HCT116 (cell line): ENCODE results near the gene AMER3. TPM values are rescaled to one million over a fixed set of nuclear protein-coding genes. Genes with fewer than 3 reads are reported as not detected.
A peak's percentile ranks its signal among the peaks of the same experiment; 100 is the strongest.

Source experiments
- ATAC-seq: fragments of 200-7000 bp; cut with Tn5 transposase; 2 replicates; pipeline ENCODE4 v1.9.1; 2020; ENCODE audit warnings: mild to moderate bottlenecking, moderate library complexity
- BruUV-seq: library from RNA; stranded (reverse); fragments of 400-500 nt; replicated peaks from 2 replicates; lab custom pipeline; 2021; lab: Mats Ljungman, UMichigan
- CTCF ChIA-PET: fragments of 300-600 bp; sonication (Branson Sonifier 250); formaldehyde crosslinking; loops from one replicate; lab custom pipeline; 2021; ENCODE audit warnings: antibody characterized with exemption; lab: Charles Lee
- POLR2A ChIA-PET: fragments of 300-600, 350-600 bp; sonication (Branson Sonifier 250); formaldehyde crosslinking; loops from one replicate; lab custom pipeline; 2021; ENCODE audit warnings: antibody characterized with exemption; lab: Charles Lee
- RAD21 ChIA-PET, 2 experiments: fragments of 300-600 bp; sonication (Branson Sonifier 250); formaldehyde crosslinking; loops; one replicate each; lab custom pipeline; 2023; ENCODE audit warnings: low total read pairs in 2 of 2; ENCODE audit not compliant: uncharacterized antibody in 2 of 2, unreplicated experiment in 2 of 2, low non-redundant PET in 1 of 2; lab: Charles Lee
- DNase-seq: peaks from one replicate; pipeline ENCODE4 v3.0.0-alpha.2; 2010; ENCODE audit warnings: low read depth, low spot score
- H2AFZ ChIP-seq: fragments of 200-600 bp; shearing (Covaris generic), sonication (generic); 2 replicates; pipeline ENCODE4 v1.6.1; 2017; ENCODE audit warnings: low read depth, mixed run types, mixed read lengths, antibody characterized with exemption, low read length; ENCODE audit not compliant: poor library complexity, severe bottlenecking
- H3K27ac ChIP-seq: 2 replicates; pipeline ENCODE4 v1.5.1; 2012; ENCODE audit warnings: low read depth, low read length
- H3K27me3 ChIP-seq: fragments of 200-600 bp; sonication (generic); 2 replicates; pipeline ENCODE4 v1.6.1; 2016; ENCODE audit warnings: mixed run types, low read length, mixed read lengths; ENCODE audit not compliant: insufficient read depth
- H3K36me3 ChIP-seq, 2 experiments: fragments of 200-500 bp in 1 of 2; fragments of 200-600 bp in 1 of 2; sonication (Bioruptor generic) in 1 of 2; sonication (generic) in 1 of 2; 2 replicates each; pipeline versions ENCODE4 v1.5.1 to v1.6.1; 2014 to 2016; ENCODE audit warnings: low read length in 2 of 2, inconsistent platforms in 1 of 2, mixed read lengths in 1 of 2, mixed run types in 1 of 2; ENCODE audit not compliant: insufficient read depth in 2 of 2, control insufficient read depth in 1 of 2
- H3K4me1 ChIP-seq, 2 experiments: fragments of 200-600 bp in 1 of 2; sonication (generic) in 1 of 2; 2 replicates each; pipeline versions ENCODE4 v1.5.1 to v1.6.1; 2012 to 2017; ENCODE audit warnings: low read length in 2 of 2, inconsistent platforms in 1 of 2, mild to moderate bottlenecking in 1 of 2, mixed read lengths in 1 of 2, mixed run types in 1 of 2, moderate library complexity in 1 of 2; ENCODE audit not compliant: insufficient read depth in 2 of 2, control insufficient read depth in 1 of 2
- H3K4me2 ChIP-seq: fragments of 200-600 bp; sonication (generic); 2 replicates; pipeline ENCODE4 v1.6.1; 2017; ENCODE audit warnings: mixed run types, low read length, mixed read lengths
- H3K4me3 ChIP-seq, 2 experiments: fragments of 200-600 bp in 1 of 2; sonication (generic) in 1 of 2; replicated peaks in 1 of 2; 2 replicates each; pipeline ENCODE4 v1.5.1; 2011 to 2016; ENCODE audit warnings: low read length in 2 of 2, control low read depth in 1 of 2, low read depth in 1 of 2, mild to moderate bottlenecking in 1 of 2, mixed read lengths in 1 of 2, mixed run types in 1 of 2
- H3K79me2 ChIP-seq: fragments of 200-600 bp; sonication (generic); 2 replicates; pipeline ENCODE4 v1.6.1; 2017; ENCODE audit warnings: mild to moderate bottlenecking, mixed run types, low read length, moderate library complexity, mixed read lengths; ENCODE audit not compliant: insufficient read depth
- H3K9ac ChIP-seq: fragments of 200-600 bp; sonication (generic); 2 replicates; pipeline ENCODE4 v1.6.1; 2016; ENCODE audit warnings: low read length, mixed read lengths
- H3K9me2 ChIP-seq: fragments of 200-600 bp; sonication (generic), shearing (Covaris generic); 2 replicates; pipeline ENCODE4 v1.6.1; 2017; ENCODE audit warnings: mixed run types, mild to moderate bottlenecking, moderate library complexity; ENCODE audit not compliant: insufficient read depth
- H3K9me3 ChIP-seq, 2 experiments: fragments of 200-500 bp in 1 of 2; fragments of 200-600 bp in 1 of 2; sonication (Bioruptor generic) in 1 of 2; sonication (generic) in 1 of 2; 2 replicates each; pipeline ENCODE4 v1.6.1; 2014 to 2017; ENCODE audit warnings: low read length in 2 of 2, mixed read lengths in 2 of 2, inconsistent platforms in 1 of 2, low read depth in 1 of 2, mild to moderate bottlenecking in 1 of 2, mixed run types in 1 of 2, moderate library complexity in 1 of 2; ENCODE audit not compliant: control insufficient read depth in 1 of 2, insufficient read depth in 1 of 2
- H4K20me1 ChIP-seq: fragments of 200-600 bp; sonication (generic), shearing (Covaris generic); 2 replicates; pipeline ENCODE4 v1.6.1; 2017; ENCODE audit warnings: mixed run types, mild to moderate bottlenecking, moderate library complexity; ENCODE audit not compliant: insufficient read depth
- CBX3 ChIP-seq: IDR thresholded peaks from 2 replicates; pipeline ENCODE4 v1.6.1; 2012; ENCODE audit warnings: low read depth
- CEBPB ChIP-seq: IDR thresholded peaks from 2 replicates; pipeline ENCODE4 v1.6.1; 2012; ENCODE audit warnings: low read depth
- EGR1 ChIP-seq: IDR thresholded peaks from 2 replicates; pipeline ENCODE4 v1.6.1; 2012; ENCODE audit warnings: low read depth
- ELF1 ChIP-seq: IDR thresholded peaks from 2 replicates; pipeline ENCODE4 v1.6.1; 2012; ENCODE audit warnings: low read depth, borderline replicate concordance
- EZH2 ChIP-seq: fragments of 200-600 bp; sonication (generic); IDR thresholded peaks from 2 replicates; pipeline ENCODE4 v1.6.1; 2017; ENCODE audit warnings: antibody characterized with exemption, mixed run types
- FOSL1 ChIP-seq: IDR thresholded peaks from 2 replicates; pipeline ENCODE4 v1.6.1; 2012; ENCODE audit warnings: low read depth
- POLR2A ChIP-seq: IDR thresholded peaks from 2 replicates; pipeline ENCODE4 v1.7.0; 2011; ENCODE audit warnings: borderline replicate concordance; ENCODE audit not compliant: insufficient read depth, insufficient read length; ENCODE audit errors: extremely low read depth
- POLR2AphosphoS5 ChIP-seq: IDR thresholded peaks from 2 replicates; pipeline ENCODE4 v1.6.1; 2011; ENCODE audit warnings: mild to moderate bottlenecking, low read depth, low read length, moderate library complexity
- RAD21 ChIP-seq: IDR thresholded peaks from 2 replicates; pipeline ENCODE4 v1.6.1; 2012; ENCODE audit warnings: low read depth, mild to moderate bottlenecking
- SIN3A ChIP-seq: IDR thresholded peaks from 2 replicates; pipeline ENCODE4 v1.6.1; 2012; ENCODE audit warnings: low read depth
- SP1 ChIP-seq: IDR thresholded peaks from 2 replicates; pipeline ENCODE4 v1.6.1; 2012; ENCODE audit warnings: low read depth
- SRF ChIP-seq: IDR thresholded peaks from 2 replicates; pipeline ENCODE4 v1.6.1; 2012; ENCODE audit warnings: low read depth
- YY1 ChIP-seq: IDR thresholded peaks from 2 replicates; pipeline ENCODE4 v1.6.1; 2011; ENCODE audit warnings: low read length, low read depth, moderate library complexity, mild to moderate bottlenecking; ENCODE audit not compliant: insufficient replicate concordance; ENCODE audit errors: extremely low read depth
- ZFX ChIP-seq: fragments of 450-650 bp; IDR thresholded peaks from 2 replicates; pipeline ENCODE4 v1.6.1; 2017
- ZNF274 ChIP-seq: fragments of 200-500 bp; sonication (Bioruptor generic); IDR thresholded peaks from 2 replicates; pipeline ENCODE4 v1.6.1; 2014; ENCODE audit warnings: mild to moderate bottlenecking, low read depth, low read length, inconsistent platforms
- intact Hi-C: fragments of 100-400 bp; cut with micrococcal nuclease; formaldehyde crosslinking; loops from 2 replicates; pipeline ENCODE4 v1.10.0; 2022
- total RNA-seq: library from RNA; stranded (reverse); gene quantifications from one replicate; pipeline ENCODE4 v1.2.1, GENCODE V29; 2021; ENCODE audit not compliant: unreplicated experiment
- TF ChIP-seq, protein P1 (sequence below): IDR thresholded peaks from 2 replicates; pipeline ENCODE4 v1.6.1; 2012
- TF ChIP-seq, protein P2 (sequence below), 3 experiments: fragments of 200-600 bp in 1 of 3; sonication (generic) in 1 of 3; IDR thresholded peaks in 2 of 3; conservative IDR thresholded peaks in 1 of 3; 2 replicates each; pipeline ENCODE4 v1.5.1; 2012 to 2017; ENCODE audit warnings: low read depth in 2 of 3, low read length in 2 of 3, antibody characterized with exemption in 1 of 3, borderline replicate concordance in 1 of 3, control low read depth in 1 of 3, mild to moderate bottlenecking in 1 of 3, mixed read lengths in 1 of 3, mixed run types in 1 of 3, moderate library complexity in 1 of 3; ENCODE audit not compliant: insufficient read depth in 1 of 3
- TF ChIP-seq, protein P3 (sequence below): IDR thresholded peaks from 2 replicates; pipeline ENCODE4 v1.6.1; 2012; ENCODE audit warnings: low read depth

The AMER3 gene
- total RNA-seq, 1 experiment from 2014 or later, result not detected

DNA sequence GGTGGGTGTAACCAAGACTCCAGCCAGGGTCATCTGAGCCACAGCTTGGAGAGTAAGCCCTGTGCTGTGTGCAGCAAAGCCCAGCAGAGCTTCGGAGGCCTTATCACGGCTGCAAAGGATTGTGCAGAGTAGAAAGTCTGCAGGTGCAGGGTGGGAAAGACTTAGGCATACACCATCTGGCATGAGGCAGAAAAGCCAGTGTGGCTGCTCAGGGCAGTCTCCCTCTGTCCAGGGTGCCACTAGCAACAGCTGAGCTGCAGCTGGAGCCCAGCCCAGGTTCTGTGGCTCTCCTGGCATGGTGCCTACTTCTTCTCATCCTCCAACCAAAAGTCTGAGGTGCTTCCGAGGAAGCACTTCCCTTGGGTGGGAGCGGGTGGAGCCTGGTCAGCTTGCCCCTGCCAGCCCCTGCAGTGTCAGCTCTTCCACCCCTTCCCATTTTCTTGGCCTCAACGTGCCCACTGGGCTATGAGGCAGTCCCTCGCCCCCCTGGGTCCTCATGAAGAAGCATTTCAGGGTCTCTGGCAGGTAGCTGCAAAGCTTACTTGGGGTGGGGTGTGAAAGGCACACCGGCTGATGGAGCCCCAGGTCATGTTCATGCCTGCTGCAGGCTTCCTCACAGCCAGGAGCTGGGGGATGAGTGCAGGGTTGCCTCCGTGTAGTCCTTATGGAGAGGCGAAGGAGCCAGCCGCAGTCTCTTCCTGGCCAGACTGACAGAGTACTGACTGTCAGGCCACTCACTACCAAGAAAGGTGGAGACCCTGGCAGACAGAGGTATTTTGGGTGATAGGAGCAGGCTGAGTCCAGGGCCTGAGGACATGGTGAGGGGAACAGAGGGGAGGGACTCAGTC lies 4.8 kb downstream of the AMER3 start:
- no peaks in the 10 kb centered on the region for H3K79me2 ChIP-seq
- H2AFZ ChIP-seq, result no peak overlapping the region
- H3K4me2 ChIP-seq, result no peak overlapping the region
- CTCF ChIA-PET, result no interaction called here
- H3K36me3 ChIP-seq, result no peaks in the 10 kb centered on the region
- H3K9me3 ChIP-seq, result no peaks in the 10 kb centered on the region
- BruUV-seq, result no TSS peak
- no peak overlapping the region for H3K4me3 ChIP-seq
- no peaks in the 10 kb centered on the region for H3K9me2 ChIP-seq
- no peak for DNase-seq
- H3K4me1 ChIP-seq, result no peaks in the 10 kb centered on the region
- H3K27ac ChIP-seq, result no peak overlapping the region
- no peaks in the 10 kb centered on the region for H4K20me1 ChIP-seq
- RAD21 ChIA-PET, result no interaction called here
- peak; percentile 26 for ATAC-seq
- H3K9ac ChIP-seq, result no peak overlapping the region
- H3K27me3 ChIP-seq, result no peaks in the 10 kb centered on the region; the same call in 1 of the 2 replicates
- POLR2A ChIA-PET, result no interaction called here
- intact Hi-C loops, result no loop called here
- no peak for TF ChIP-seq YY1
- no peak for TF ChIP-seq POLR2A
- TF ChIP-seq SIN3A, result no peak
- TF ChIP-seq SP1, result no peak
- no peak for TF ChIP-seq POLR2AphosphoS5
- TF ChIP-seq CBX3, result no peak
- TF ChIP-seq FOSL1, result no peak
- TF ChIP-seq CEBPB, result no peak
- no peak for TF ChIP-seq SRF
- no peak for TF ChIP-seq EGR1
- no peak for TF ChIP-seq ZFX
- no peak for TF ChIP-seq RAD21
- TF ChIP-seq, protein P1, sequence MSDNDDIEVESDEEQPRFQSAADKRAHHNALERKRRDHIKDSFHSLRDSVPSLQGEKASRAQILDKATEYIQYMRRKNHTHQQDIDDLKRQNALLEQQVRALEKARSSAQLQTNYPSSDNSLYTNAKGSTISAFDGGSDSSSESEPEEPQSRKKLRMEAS, result no peak
- TF ChIP-seq, protein P2, sequence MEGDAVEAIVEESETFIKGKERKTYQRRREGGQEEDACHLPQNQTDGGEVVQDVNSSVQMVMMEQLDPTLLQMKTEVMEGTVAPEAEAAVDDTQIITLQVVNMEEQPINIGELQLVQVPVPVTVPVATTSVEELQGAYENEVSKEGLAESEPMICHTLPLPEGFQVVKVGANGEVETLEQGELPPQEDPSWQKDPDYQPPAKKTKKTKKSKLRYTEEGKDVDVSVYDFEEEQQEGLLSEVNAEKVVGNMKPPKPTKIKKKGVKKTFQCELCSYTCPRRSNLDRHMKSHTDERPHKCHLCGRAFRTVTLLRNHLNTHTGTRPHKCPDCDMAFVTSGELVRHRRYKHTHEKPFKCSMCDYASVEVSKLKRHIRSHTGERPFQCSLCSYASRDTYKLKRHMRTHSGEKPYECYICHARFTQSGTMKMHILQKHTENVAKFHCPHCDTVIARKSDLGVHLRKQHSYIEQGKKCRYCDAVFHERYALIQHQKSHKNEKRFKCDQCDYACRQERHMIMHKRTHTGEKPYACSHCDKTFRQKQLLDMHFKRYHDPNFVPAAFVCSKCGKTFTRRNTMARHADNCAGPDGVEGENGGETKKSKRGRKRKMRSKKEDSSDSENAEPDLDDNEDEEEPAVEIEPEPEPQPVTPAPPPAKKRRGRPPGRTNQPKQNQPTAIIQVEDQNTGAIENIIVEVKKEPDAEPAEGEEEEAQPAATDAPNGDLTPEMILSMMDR (IDR thresholded peaks at IDR 0.05 in 2 of 3, conservative IDR thresholded peaks at IDR 0.05 in 1 of 3; ENCODE audit: borderline replicate concordance in 1 of 3, insufficient read depth in 1 of 3, low read depth in 2 of 3, low read length in 2 of 3), result no peak
- TF ChIP-seq ZNF274, result no peak
- TF ChIP-seq, protein P3, sequence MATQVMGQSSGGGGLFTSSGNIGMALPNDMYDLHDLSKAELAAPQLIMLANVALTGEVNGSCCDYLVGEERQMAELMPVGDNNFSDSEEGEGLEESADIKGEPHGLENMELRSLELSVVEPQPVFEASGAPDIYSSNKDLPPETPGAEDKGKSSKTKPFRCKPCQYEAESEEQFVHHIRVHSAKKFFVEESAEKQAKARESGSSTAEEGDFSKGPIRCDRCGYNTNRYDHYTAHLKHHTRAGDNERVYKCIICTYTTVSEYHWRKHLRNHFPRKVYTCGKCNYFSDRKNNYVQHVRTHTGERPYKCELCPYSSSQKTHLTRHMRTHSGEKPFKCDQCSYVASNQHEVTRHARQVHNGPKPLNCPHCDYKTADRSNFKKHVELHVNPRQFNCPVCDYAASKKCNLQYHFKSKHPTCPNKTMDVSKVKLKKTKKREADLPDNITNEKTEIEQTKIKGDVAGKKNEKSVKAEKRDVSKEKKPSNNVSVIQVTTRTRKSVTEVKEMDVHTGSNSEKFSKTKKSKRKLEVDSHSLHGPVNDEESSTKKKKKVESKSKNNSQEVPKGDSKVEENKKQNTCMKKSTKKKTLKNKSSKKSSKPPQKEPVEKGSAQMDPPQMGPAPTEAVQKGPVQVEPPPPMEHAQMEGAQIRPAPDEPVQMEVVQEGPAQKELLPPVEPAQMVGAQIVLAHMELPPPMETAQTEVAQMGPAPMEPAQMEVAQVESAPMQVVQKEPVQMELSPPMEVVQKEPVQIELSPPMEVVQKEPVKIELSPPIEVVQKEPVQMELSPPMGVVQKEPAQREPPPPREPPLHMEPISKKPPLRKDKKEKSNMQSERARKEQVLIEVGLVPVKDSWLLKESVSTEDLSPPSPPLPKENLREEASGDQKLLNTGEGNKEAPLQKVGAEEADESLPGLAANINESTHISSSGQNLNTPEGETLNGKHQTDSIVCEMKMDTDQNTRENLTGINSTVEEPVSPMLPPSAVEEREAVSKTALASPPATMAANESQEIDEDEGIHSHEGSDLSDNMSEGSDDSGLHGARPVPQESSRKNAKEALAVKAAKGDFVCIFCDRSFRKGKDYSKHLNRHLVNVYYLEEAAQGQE, result no peak; the same call in none of the 2 replicates
- TF ChIP-seq ELF1, result no peak
- no peak for TF ChIP-seq EZH2
